ENCODE data around the gene HBEGF. TPM values are rescaled to one million over a fixed set of nuclear protein-coding genes. Genes with fewer than 3 reads are reported as not detected.

The HBEGF gene, protein sequence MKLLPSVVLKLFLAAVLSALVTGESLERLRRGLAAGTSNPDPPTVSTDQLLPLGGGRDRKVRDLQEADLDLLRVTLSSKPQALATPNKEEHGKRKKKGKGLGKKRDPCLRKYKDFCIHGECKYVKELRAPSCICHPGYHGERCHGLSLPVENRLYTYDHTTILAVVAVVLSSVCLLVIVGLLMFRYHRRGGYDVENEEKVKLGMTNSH
- total RNA-seq, result 10.3 TPM

GRCh38 chr5:140346348-140347221 is at the start of gene HBEGF:
TSS of gene HBEGF (minus strand) at chr5:140346603. CDS start at chr5:140346328, 275 bp downstream.

DNA sequence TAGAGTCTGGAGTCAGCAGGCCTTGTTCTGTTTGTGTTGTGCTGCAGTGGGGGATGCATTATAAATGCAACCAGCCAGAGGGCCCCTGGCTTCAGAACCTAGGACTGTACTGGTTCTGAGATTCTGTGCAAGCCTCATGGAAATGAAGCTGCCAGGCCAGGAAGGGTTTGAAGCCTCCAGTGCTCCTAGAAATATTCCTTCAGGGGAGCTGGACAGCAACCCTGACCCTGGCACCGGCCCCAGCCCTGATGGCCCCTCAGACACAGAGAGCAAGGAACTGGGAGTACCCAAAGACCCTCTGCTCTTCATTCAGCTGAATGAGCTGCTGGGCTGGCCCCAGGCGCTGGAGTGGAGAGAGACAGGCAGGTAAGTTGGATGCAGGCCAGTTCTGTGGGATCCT is 13.7 kb upstream of the HBEGF start, which contains the start of gene SLC4A9:
Gene SLC4A9 (plus strand): TSS at position 94 of the 400 bp plus-strand sequence. CDS start 43 bp downstream, at position 137.

DNA sequence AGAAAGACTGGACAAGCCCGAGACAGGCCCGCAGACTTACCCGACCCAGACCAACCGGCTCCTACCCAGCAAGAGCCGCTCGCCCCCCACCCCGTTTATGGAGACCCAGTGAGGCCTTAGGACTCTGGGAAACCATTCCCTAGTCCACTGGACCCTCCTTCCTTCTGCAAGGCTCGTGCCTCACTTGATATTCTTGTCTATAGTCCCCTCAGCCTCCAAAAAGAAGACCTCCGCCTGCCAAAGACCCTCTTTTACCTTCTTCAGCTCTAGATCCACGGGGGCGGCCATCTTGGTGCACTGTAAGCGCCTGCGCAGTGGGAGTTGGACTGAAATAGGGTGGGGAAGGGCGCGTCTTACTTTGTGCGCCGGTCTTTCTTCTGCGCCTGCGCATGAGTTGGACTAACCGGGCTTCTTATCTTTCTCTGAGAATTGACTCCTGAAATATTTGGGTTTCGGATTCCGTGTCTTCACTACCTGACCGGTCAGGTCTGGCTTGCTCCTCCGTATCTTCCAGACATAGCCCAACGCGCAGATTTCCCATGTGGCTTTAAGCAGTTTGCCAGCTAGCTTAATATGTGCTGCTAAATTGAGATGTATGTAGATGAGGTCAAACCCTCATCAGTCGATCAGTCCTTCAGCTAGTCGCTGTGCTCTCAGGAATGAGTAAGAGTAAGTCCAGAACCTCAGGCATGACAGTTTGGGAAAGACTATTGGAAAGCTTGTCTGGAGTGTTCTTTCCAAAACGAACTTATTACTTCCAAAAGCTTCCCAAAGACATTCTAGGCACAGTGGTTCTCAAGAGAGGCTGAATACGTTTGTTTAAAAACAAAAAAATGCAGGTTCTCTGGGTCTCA is 43.4 kb downstream of the HBEGF start, which contains the start of gene PFDN1:
Gene PFDN1 (minus strand): TSS at position 316 of the 854 bp plus-strand sequence. CDS start 28 bp downstream, at position 288.

Other genes with a start within 250 kb of the HBEGF start
- gene PURA, start 232.5 kb downstream of the HBEGF start, total RNA-seq, result 20.3 TPM
- gene IGIP, start 220.7 kb downstream of the HBEGF start, total RNA-seq, result 11.0 TPM
- 5.3 TPM for gene CYSTM1, start 171.4 kb downstream of the HBEGF start, total RNA-seq
- gene PFDN1, start 43.5 kb downstream of the HBEGF start, total RNA-seq, result 50.7 TPM
- not detected for gene SLC4A9, start 13.6 kb upstream of the HBEGF start, total RNA-seq
- gene ANKHD1, start 55.2 kb upstream of the HBEGF start, total RNA-seq, result 198 TPM
- not detected for gene EIF4EBP3, start 201.1 kb upstream of the HBEGF start, total RNA-seq
- gene SRA1, start 210.9 kb upstream of the HBEGF start, total RNA-seq, result 32.6 TPM
- 61.7 TPM for gene APBB3, start 218.0 kb upstream of the HBEGF start, total RNA-seq
- gene SLC35A4, start 218.2 kb upstream of the HBEGF start, total RNA-seq, result 8.5 TPM

Measured in parietal lobe (tissue), 1 donor.